MM.1S (cell line): ENCODE measurements around the gene KLHL13.

Experiments
- CTCF ChIP-seq: fragments of 300-600 bp; sonication (generic); IDR thresholded peaks from 2 replicates; pipeline ENCODE4 v1.5.1; 2016; ENCODE audit warnings: antibody characterized with exemption, low read length, mixed read lengths
- EZH2 ChIP-seq: fragments of 300-600 bp; sonication (generic); optimal IDR thresholded peaks from 2 replicates; pipeline ENCODE3; 2017; ENCODE audit warnings: low read depth, mild to moderate bottlenecking, antibody characterized with exemption, low read length, mixed read lengths

DNA sequence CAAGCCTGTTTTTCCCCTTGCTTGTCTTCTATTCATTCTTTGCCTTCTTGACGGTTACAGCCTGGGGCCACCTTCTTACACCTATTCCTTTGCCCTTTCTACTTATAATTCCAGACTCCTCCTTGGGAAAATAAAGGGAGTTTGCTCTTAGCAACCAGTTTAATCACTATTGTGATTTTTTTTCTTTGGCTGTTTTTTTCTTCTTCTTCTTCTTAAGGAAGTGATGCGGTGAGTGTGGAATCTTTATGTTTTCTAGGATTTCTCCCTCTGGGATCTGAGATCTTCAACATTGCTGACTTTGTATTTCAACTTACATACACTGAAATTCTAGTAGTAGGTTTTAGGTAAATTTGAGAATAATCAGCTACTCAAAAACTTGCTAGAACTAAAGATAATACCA, 1.1 kb upstream of the KLHL13 start:
- TF ChIP-seq CTCF = no peak
- TF ChIP-seq EZH2 = no peak
